GM12865 (cell line): ENCODE data around the gene RALGAPB.

Experiments
- DNase-seq: peaks from one replicate; pipeline ENCODE4 v3.0.0; 2010; ENCODE audit warnings: low read depth
- H3K4me3 ChIP-seq: 2 replicates; pipeline ENCODE4 v1.5.1; 2011; ENCODE audit warnings: mild to moderate bottlenecking, low read depth, low read length, control low read depth
- TF ChIP-seq, protein P1 (sequence below): IDR thresholded peaks from 2 replicates; pipeline ENCODE4 v1.5.1; 2011; ENCODE audit warnings: low read length, control low read depth, low read depth, inconsistent platforms; ENCODE audit not compliant: insufficient read depth; ENCODE audit errors: missing control alignments

RALGAPB gene

DNA sequence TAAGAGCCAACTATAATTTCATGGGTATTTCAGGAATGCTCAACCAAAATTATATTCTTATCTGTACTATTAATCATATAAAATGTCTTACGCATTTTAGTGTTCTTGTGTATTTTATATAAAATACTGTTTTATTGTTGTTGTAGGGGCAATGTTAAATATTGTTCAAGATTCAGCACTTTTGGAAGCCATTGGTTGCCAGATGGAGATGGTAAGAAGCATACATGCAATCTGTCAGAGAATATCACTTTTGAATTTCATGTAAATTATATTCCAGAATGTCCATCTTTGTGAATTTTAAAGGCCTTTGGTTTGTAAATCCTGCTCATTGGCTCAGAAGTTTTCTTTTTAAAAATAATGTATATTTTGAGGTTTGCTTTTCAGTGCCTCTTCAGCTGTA, 58.4 kb downstream of the RALGAPB start:
- H3K4me3 ChIP-seq, result no peak overlapping the region
- TF ChIP-seq, protein P1, sequence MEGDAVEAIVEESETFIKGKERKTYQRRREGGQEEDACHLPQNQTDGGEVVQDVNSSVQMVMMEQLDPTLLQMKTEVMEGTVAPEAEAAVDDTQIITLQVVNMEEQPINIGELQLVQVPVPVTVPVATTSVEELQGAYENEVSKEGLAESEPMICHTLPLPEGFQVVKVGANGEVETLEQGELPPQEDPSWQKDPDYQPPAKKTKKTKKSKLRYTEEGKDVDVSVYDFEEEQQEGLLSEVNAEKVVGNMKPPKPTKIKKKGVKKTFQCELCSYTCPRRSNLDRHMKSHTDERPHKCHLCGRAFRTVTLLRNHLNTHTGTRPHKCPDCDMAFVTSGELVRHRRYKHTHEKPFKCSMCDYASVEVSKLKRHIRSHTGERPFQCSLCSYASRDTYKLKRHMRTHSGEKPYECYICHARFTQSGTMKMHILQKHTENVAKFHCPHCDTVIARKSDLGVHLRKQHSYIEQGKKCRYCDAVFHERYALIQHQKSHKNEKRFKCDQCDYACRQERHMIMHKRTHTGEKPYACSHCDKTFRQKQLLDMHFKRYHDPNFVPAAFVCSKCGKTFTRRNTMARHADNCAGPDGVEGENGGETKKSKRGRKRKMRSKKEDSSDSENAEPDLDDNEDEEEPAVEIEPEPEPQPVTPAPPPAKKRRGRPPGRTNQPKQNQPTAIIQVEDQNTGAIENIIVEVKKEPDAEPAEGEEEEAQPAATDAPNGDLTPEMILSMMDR, result no peak
- DNase-seq, result no peak

DNA sequence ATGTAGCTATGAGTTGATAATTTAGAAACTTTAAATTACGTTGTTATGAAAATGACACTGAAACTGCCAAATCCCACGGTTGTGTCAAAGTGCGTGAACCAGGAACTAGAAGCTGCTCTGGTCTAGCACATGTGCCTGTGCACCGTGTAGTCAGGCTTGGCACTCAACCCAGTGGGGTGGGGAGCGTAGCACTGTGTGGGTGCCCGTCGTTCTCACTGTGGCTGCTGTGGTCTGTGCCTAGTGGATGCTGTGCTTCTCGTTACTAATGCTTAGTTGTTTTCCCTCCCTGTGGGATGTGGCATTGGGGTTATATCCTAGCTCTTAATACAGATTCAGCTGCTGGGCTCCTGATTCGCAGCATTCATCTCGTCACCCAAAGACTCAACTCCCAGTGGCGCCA, 62.1 kb downstream of the RALGAPB start:
- TF ChIP-seq, protein P1, result no peak
- DNase-seq, result peak; percentile 2
- H3K4me3 ChIP-seq, result no peak overlapping the region

DNA sequence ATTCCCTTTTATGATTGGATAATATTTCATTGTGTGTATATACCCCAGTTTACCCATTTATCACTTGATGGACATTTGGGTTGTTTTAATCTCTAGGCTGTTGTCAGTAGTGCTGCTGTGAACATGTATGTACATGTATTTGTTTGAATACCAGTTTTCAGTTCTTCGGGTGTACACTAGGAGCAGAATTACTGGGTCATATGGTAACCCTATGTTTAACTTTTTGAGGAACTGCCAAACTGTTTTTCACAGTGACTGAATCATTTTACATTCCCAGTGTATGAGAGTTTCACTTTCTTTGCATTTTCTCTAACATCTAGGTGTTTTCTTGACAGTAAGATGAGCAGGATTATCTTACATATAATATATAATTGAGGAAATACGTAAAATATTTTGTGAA, 63.7 kb downstream of the RALGAPB start:
- DNase-seq, result no peak
- no peak overlapping the region for H3K4me3 ChIP-seq

DNA sequence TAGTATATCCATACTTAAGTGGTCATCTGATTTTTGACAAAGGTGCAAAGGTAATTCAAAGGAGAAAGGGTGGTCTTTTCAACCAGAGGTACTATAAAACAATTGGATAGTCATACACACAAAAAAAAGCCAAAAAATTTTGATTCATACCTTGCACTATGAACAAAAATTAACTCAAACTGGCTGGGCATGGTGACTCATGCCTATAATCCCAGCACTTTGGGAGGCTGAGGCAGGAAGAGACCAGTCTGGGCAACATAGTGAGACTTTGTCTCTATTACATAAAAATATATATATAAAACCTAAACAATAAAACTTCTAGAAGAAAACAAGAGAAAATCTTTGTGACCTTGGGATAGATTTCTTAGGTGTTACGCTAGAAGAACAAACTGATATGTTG, 64.5 kb downstream of the RALGAPB start:
- TF ChIP-seq, protein P1, result no peak
- no peak for DNase-seq
- H3K4me3 ChIP-seq, result no peak overlapping the region

More for the DNA sequence above, 63.7 kb downstream of the RALGAPB start:
- TF ChIP-seq, protein P1, result no peak

DNA sequence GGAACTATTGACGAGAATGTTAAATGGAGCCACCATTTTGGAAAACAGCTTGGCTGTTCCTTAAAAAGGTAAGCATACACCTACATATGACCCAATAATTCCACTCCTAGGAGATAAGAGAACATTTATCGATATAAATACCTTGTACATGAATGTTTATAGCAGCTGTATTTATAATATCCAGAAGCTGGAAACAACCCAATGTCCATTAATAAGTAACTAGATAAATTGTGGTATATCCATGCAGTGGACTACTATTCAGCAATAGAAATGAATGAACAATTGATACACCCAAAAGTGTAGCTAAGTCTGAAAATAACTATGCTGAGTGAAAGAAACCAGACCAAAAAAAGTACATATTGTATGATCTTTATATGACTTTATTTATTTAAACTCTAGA, 66.1 kb downstream of the RALGAPB start:
- no peak for DNase-seq

DNA sequence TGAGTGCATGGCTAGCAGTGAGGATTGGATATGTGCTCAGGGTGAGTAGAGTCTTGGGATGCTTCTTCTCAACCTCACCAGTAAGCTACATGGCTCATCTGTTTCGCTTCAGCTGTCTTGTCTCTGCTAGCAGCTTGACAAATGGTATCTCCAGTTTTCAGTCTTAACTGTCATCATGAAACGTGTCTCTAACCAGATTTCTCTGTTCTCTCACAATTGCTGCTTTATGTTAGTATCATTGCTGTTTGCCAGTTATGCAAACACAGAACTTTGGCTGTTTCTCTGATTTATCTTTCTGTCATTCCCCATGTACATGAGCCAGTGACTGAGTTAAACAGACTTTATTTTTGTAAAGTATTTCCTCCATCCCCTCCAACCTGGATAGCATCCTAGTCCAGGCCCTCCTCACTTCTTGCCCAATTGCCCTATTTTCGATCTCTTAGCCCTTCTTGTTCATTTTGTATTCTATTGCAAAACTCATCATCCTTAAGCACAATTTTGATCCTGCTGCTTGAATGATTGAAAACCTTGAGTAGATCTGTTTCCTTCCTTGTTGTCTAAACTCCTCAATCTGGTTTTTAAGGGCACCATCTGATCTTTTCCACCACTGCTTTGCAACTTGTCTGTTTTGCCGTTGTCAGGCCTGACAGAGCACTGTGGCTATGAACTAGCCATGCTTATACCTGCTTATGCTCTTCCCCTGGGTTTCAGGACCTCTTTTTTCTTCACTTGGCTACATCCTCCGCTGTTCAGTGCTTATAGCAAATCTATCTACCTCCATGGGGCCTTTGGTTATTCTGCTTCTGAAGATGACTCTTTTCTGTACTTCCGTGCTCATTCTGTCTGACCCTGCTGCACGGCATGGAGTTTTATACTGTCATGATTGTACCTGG, 70.6 kb downstream of the RALGAPB start:
- TF ChIP-seq, protein P1, result no peak
- DNase-seq, result peak; percentile 6
- H3K4me3 ChIP-seq, result no peak overlapping the region

More for the DNA sequence above, 66.1 kb downstream of the RALGAPB start:
- TF ChIP-seq, protein P1, result no peak
- no peak overlapping the region for H3K4me3 ChIP-seq
